Retinal pigment epithelial cell (primary cell): Measurements from ENCODE around the gene DFFA.

ENCODE experiments used
- DNase-seq: peaks from one replicate; pipeline ENCODE4 v3.0.0-alpha.2; 2010; ENCODE audit warnings: low read depth
- H3K4me3 ChIP-seq: 2 replicates; pipeline ENCODE4 v1.5.1; 2011; ENCODE audit warnings: mild to moderate bottlenecking, low read length, control low read depth, moderate library complexity
- TF ChIP-seq, protein P1 (sequence below): conservative IDR thresholded peaks from 2 replicates; pipeline ENCODE4 v1.5.1; 2011; ENCODE audit warnings: low read depth, low read length, control low read depth, inconsistent platforms

Gene DFFA

DNA sequence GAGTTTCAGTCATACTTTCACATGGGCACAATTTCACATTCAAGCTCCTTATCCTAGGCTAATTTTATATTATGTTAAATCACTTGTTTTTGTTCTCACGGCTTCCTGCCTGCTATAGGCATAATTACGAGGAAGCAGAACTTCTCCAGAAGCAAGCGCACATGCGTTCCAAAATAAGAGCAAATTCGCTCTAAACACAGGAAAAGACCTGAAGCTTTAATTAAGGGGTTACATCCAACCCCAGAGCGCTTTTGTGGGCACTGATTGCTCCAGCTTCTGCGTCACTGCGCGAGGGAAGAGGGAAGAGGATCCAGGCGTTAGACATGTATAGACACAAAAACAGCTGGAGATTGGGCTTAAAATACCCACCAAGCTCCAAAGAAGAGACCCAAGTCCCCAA, 22.6 kb downstream of the DFFA start, which contains the start of gene CORT:
CORT (plus strand) TSS at position 281 of the 400 bp plus-strand sequence. CDS start 193 bp downstream, outside the sequence.
- H3K4me3 ChIP-seq: no peak within 1 kb of the TSS
- DNase-seq: no peak
- TF ChIP-seq, protein P1, sequence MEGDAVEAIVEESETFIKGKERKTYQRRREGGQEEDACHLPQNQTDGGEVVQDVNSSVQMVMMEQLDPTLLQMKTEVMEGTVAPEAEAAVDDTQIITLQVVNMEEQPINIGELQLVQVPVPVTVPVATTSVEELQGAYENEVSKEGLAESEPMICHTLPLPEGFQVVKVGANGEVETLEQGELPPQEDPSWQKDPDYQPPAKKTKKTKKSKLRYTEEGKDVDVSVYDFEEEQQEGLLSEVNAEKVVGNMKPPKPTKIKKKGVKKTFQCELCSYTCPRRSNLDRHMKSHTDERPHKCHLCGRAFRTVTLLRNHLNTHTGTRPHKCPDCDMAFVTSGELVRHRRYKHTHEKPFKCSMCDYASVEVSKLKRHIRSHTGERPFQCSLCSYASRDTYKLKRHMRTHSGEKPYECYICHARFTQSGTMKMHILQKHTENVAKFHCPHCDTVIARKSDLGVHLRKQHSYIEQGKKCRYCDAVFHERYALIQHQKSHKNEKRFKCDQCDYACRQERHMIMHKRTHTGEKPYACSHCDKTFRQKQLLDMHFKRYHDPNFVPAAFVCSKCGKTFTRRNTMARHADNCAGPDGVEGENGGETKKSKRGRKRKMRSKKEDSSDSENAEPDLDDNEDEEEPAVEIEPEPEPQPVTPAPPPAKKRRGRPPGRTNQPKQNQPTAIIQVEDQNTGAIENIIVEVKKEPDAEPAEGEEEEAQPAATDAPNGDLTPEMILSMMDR: no peak

DNA sequence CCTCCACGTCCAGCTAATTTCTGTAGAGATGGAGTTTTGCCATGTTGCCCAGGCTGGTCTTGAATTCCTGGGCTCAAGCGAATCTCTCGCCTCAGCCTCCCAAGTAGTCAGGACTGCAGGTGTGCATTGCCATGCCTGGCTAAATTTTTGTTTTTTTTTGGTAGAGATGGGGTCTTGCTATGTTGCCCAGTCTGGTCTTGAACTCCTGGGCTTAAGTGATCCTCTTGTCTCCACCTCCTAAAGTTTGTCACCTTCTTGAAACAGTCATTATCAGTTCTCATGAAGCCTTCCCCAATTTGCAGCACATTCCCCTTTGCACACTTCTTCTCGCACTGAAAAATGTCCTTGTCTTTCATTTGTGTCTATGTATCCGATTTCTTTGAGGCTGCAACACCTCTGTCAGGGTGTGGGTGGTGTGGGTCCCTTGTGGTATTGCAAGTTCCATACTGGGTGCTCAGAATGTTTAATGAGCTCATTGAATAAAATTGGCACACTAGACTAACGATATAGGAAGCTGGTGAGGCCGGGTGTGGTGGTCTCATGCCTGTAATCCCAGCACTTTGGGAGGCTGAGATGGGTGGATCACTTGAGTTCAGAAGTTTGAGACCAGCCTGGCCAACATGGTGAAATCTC, 25.4 kb downstream of the DFFA start:
- H3K4me3 ChIP-seq: no peak overlapping the region
- TF ChIP-seq, protein P1: no peak
- no peak for DNase-seq

DNA sequence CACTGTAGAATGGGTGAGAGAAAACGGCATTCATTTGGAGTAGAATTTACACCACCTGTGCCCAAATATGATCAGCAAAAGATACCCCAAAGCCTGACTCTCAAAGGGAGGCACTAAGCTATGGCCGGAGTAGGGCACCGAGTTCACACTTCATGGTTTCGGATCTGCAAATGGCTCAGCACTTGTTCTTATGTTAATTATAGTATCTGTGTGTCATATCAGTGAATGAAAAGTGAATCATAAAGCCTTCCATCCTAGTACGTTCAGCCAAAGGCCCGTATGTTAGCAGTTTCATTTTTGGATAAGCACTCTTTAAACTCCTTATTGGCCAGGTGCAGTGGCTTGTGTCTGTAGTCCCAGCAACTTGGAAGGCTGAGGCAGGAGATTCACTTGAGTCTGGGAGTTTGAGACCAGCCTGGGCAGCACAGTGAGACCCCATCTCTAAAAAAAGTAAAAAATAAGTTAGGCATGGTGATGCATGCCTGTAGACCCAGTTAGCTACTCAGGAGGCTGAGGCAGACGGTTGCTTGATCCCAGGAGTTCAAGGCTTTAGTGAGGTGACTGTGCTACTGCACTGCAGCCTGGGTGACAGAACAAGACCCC, 27.4 kb downstream of the DFFA start:
- H3K4me3 ChIP-seq: no peak overlapping the region
- no peak for DNase-seq
- TF ChIP-seq, protein P1: no peak

DNA sequence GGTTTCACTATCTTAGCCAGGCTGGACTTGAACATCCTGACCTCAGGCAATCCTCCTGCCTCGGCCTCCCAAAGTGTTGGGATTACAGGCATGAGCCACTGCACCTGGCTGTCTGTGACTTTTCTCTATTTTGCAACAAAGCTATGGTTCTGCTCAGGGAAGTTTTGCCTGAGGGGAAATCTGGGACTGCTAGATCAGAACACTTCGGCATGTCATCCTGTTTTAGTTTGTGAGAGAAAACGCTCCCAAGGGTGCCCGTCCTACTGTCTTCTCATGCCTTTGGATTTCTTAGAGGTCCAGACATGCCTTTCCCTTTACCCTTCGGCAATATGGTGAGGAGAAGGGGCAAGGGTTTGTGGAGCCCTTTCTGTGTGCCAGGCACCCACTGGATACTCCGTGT, 28.1 kb downstream of the DFFA start:
- no peak for DNase-seq
- no peak overlapping the region for H3K4me3 ChIP-seq
- TF ChIP-seq, protein P1: no peak

DNA sequence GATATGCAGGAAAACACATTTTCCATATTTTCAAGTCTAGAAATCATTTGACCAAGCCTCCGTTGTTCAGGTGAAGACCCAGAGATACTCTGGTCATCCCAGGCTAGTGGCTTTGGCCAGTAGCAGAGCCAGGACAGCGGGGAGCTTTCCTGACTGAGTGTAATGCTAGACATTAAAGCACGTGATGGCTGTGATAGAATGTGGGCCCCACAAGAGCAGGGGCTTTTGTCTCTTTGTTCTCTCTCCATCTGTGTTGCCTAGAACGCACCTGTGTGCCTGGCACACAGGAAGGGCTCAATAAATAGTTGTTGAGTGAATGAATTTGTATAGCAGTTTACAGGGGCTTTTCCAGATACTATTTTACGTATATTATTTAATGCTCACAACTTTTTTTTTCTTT, 31.5 kb downstream of the DFFA start:
- TF ChIP-seq, protein P1: no peak
- no peak for DNase-seq
- no peak overlapping the region for H3K4me3 ChIP-seq

DNA sequence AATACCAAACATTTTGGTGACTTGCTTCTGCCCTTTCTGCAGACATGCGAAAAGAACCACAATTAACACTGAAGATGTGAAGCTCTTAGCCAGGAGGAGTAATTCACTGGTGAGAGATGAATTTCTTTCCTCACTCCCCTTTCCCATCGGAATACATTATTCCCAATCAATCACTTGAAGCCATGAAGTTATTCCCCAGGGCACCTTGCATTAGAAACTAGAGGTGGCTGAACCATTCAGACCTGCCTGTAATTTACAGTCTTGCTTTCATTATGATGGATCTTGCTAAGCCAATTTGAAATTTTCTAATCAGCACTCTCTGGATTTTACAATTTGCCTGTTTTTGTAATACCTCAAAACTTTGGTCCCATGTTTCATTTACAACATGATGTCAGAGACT, 32.0 kb downstream of the DFFA start:
- no peak overlapping the region for H3K4me3 ChIP-seq
- TF ChIP-seq, protein P1: no peak

DNA sequence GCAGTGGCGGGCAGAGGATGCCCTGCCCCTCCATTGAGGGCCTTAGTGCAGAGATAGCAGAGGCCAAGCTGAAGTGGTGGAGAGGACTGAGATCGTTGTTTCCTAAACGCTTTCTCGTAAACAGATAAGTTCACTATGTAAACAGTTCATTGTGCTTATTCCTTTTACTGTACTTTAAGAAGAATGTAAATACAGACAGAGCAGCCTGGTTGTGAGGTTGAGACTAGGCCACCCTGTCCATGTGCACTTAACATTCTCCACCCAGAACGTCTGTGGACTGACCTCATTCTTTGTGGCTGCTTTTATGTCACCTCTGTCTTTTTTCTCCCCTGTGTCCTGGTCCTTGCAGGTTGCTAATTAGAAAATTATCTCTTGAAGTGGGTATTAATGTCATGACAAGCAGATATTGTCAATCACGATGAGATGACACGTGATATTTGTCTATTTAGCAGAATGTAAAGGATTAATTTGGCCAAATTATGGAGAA, 33.6 kb downstream of the DFFA start:
- DNase-seq: no peak

More for the DNA sequence above, 32.0 kb downstream of the DFFA start:
- DNase-seq: no peak

More for the DNA sequence above, 33.6 kb downstream of the DFFA start:
- no peak overlapping the region for H3K4me3 ChIP-seq
- TF ChIP-seq, protein P1: no peak
